ENCODE data around the gene GTF2E1.

The GTF2E1 gene

DNA sequence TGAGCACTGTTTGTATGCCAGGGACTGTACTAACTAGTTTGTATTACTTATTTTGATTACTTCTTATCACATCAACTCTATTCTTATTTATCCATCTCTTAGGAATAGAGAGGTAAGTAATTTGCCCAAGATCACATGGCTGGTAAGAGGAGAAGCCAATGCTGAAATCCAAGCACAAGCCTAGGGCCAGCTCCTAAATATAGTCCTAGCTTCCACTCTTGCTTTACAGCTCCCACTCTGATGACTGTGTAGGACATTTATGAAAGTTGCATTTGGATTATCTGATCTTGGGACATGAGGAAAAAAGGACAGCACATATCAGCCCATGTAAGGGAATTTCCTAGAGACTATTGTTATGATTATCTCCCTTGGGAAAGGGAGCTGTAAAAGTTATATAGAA, 58.1 kb downstream of the GTF2E1 start:
- DNase-seq (ENCODE audit: low read depth): no peak

DNA sequence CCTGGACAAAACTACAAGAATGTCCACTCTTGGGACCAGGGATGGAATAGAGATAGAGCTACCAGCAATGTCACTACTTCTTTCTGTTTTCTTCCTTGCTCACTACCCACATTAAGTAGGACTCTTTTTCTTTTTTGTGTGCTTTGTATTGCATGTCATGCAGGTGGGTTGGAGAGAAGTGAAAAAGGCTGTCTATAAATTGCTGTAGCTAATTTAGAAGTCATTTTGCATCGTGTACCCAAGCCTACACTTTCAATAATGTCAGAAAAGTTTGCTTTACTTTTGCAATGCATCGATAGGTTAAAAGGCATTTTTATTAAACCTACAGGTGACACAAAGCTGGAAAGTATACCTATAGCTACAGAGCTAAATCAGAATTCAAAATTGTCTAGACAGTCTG, 58.9 kb downstream of the GTF2E1 start:
- DNase-seq (ENCODE audit: low read depth): no peak

DNA sequence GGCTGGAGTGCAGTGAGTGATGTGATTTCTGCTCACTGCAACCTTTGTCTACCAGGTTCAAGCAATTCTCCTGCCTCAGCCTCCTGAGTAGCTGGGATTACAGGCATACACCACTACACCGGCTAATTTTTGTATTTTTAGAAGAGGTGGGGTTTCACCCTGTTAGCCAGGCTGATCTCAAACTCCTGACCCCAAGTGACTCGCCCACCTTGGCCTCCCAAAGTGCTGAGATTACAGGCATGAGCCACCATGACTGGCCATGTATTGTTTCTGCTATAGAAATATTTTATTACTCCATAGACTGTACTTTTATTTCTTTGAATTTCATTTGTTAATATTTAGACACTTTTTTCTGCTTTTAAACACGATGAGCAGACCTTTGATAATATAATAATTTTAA, 60.4 kb downstream of the GTF2E1 start:
- no peak for DNase-seq (ENCODE audit: low read depth)

DNA sequence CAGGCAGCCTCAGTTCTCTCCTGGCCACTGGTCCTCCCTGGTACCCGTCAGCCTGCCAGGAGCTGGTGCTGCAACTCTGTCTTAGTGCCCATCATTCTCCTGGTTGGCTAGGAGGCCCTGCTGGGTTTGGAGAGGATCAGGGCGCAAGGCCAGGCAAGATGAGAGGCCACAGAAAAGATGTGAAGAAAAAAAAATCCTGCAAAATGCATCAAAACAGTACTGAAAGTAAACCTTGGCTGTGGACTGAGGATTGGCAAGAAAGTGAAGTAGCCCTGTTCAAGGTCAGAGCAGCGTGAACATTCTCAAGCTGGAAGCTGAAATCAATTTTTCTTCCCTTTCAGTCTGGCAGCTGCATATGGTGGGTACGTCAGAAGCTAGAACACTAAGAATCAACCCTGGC, 74.2 kb downstream of the GTF2E1 start:
- DNase-seq (ENCODE audit: low read depth): no peak

DNA sequence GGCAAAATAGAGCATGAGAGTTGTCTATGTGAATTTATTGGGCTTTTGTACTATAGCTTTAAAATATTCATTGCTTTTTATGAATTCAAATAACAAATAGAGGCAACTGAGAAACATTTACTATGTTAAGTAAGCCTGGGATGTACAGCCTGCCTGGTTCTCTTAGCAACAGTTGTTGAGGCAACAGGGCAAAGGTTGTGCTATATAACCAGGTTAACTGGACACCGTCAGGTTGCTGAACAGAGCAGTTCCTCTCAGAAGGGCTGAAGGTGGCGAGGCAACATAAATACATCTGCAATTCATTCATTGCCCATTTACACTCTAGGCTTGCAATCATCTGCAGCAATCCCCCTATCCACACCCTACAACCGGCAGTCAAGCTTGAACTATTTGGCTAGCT, 78.2 kb downstream of the GTF2E1 start:
- no peak for DNase-seq (ENCODE audit: low read depth)

DNA sequence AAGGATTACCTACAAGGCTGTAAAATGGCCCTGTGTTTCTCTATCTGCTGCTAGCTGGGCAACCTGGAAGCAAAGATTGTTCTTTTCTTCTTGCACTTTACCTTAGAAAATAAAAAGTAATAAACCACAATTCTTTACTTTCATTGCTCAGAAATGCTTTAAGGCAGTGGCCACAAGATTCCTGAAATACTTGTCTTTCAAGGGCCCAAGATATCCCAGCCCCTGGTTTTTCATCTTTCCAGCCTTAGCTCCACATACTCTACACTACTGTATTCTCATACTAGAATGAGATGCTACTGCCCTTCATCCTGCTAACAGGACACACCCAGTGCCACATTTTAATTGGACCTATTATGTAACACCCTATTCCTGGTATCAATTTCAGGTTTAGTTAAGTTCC, 78.9 kb downstream of the GTF2E1 start:
- no peak for DNase-seq (ENCODE audit: low read depth)

DNA sequence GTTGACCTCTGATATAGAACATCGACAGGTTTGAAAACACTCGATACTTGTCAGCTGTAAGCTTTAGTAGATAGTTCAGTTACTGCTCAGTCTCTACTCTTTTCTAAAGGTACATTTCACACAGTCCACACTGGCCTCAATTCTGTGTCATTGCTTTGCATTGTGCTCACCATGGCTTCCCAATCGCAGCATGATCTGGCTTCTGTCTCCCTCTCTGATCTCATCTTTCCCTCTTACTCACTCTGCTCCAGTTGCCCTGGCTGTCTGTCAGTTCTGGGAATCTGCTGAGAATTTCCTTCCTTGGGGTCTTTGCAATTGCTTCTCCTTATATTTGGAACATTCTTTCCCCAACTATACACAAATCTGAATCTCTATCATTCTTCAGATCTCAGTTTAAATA, 80.6 kb downstream of the GTF2E1 start:
- no peak for DNase-seq (ENCODE audit: low read depth)

DNA sequence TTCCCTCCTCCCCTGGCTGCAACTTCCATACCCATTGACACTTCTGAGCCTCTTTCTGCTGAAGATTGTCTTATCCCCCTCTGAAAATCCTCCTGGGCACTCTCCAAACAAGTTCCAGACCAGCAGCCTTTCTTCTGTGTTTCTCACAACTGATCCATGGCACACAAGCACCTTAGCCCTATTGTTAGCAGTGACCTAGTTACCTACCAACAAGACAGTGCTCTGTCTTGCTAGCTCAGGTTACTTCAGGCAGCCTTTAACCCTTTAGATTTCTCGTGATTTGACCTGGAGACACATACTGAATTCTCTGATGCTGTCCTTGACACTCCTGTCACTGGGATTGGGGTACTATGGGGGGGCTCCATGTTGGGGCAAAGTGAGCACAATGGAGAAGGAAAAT, 82.1 kb downstream of the GTF2E1 start:
- DNase-seq (ENCODE audit: low read depth): no peak

DNA sequence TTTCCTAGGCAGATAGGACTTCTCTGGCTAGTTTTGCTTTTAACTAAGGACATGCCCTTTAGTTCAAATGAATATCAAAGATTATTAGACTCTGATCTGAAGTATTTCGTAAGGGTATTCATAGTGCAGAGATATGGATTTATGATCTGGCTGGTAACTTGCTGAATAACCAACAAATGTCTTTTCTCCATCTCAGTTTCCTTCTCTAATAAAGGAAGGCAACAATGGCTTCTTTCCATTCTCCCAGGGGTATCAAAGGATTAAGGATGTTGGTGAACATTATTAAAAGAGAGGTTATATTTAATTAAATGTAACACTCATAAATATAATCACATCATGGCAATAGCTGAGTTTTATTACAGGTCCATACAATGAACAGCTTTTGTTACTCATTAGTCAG, 86.3 kb downstream of the GTF2E1 start:
- no peak for DNase-seq (ENCODE audit: low read depth)

DNA sequence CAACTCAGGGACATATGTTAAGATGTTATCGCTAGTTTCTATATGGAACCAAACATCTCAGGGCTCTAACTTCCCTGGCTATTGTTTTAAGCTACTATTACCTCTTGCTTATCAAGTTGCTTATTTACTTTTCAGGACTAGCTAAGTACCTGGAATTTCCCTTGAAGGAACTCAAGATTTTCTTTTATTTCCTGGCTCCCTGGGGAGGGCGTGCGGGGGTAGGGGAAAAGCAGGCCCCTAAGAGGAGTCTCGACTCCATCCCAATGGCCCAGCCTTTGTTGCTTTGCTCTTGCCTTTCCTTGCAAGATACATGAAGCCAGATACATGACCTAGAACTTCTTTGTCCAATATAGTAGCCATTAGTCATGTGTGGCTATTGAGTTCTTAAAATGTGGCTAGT, 88.5 kb downstream of the GTF2E1 start:
- DNase-seq (ENCODE audit: low read depth): no peak

Measured in activated T-cell treated with anti-CD3 and anti-CD28 coated beads for 1 hour (primary cell).